WTC11 (cell line): ENCODE measurements around the gene SH3PXD2A. TPM values are rescaled to one million over a fixed set of nuclear protein-coding genes. Genes with fewer than 3 reads are reported as not detected.

Source experiments
- ATAC-seq: fragments of 200-7000 bp; cut with Tn5 transposase; 2 replicates; pipeline ENCODE4 v1.10.0; 2021; ENCODE audit warnings: mild to moderate bottlenecking, moderate library complexity
- CTCF ChIA-PET: fragments of 300-600 bp; sonication (Branson Sonifier 250); formaldehyde crosslinking; loops from one replicate; lab custom pipeline; 2021; ENCODE audit warnings: antibody characterized with exemption; lab: Charles Lee
- POLR2A ChIA-PET: fragments of 350-600 bp; sonication (Branson Sonifier 250); formaldehyde crosslinking; loops from one replicate; lab custom pipeline; 2021; ENCODE audit warnings: antibody characterized with exemption; lab: Charles Lee
- DNase-seq: peaks from one replicate; pipeline ENCODE4 v3.0.0; 2021; ENCODE audit warnings: low spot score
- H3K27ac Mint-ChIP-seq: 2 replicates; pipeline ENCODE4 v1.8.0; 2021; ENCODE audit warnings: mixed read lengths
- H3K27me3 Mint-ChIP-seq: 2 replicates; pipeline ENCODE4 v1.8.0; 2021; ENCODE audit warnings: low read depth, mild to moderate bottlenecking, moderate library complexity, mixed read lengths
- H3K36me3 Mint-ChIP-seq: 2 replicates; pipeline ENCODE4 v1.8.0; 2021; ENCODE audit warnings: mixed read lengths
- H3K4me1 Mint-ChIP-seq: 2 replicates; pipeline ENCODE4 v1.8.0; 2022; ENCODE audit warnings: mixed read lengths
- H3K4me3 Mint-ChIP-seq: 2 replicates; pipeline ENCODE4 v1.8.0; 2021; ENCODE audit warnings: mild to moderate bottlenecking, moderate library complexity, mixed read lengths
- H3K9me3 Mint-ChIP-seq: 2 replicates; pipeline ENCODE4 v1.8.0; 2021; ENCODE audit warnings: mixed read lengths
- CREB1 ChIP-seq: sonication (generic); formaldehyde crosslinking; IDR thresholded peaks from 2 replicates; pipeline ENCODE4 v1.8.0; 2023; ENCODE audit warnings: mild to moderate bottlenecking, missing genetic modification reagents
- EMX1 ChIP-seq: fragments of 250-450 bp; sonication (Bioruptor Pico); IDR thresholded peaks from 2 replicates; pipeline ENCODE4 v1.8.0; 2021; ENCODE audit warnings: mild to moderate bottlenecking
- FOXK1 ChIP-seq: sonication (generic); formaldehyde crosslinking; IDR thresholded peaks from 2 replicates; pipeline ENCODE4 v1.8.0; 2022; ENCODE audit warnings: mild to moderate bottlenecking, moderate library complexity, missing genetic modification reagents
- FOXP1 ChIP-seq: sonication (generic); formaldehyde crosslinking; IDR thresholded peaks from 2 replicates; pipeline ENCODE4 v1.8.0; 2022; ENCODE audit warnings: missing genetic modification reagents, mild to moderate bottlenecking, moderate library complexity, borderline replicate concordance
- GRHL2 ChIP-seq: fragments of 250-450 bp; sonication (Bioruptor Pico); IDR thresholded peaks from 2 replicates; pipeline ENCODE4 v1.8.0; 2022; ENCODE audit warnings: mild to moderate bottlenecking, moderate library complexity; ENCODE audit not compliant: insufficient replicate concordance, severe bottlenecking
- HMGA2 ChIP-seq: fragments of 250-450 bp; sonication (Bioruptor Pico); IDR thresholded peaks from 2 replicates; pipeline ENCODE4 v1.4.0; 2021; ENCODE audit warnings: mild to moderate bottlenecking, moderate library complexity
- NFYB ChIP-seq: sonication (generic); formaldehyde crosslinking; conservative IDR thresholded peaks from 2 replicates; pipeline ENCODE4 v1.8.0; 2022; ENCODE audit warnings: low read depth, missing genetic modification reagents
- NR2C2 ChIP-seq: sonication (generic); formaldehyde crosslinking; IDR thresholded peaks from 2 replicates; pipeline ENCODE4 v1.8.0; 2022; ENCODE audit warnings: mild to moderate bottlenecking, missing genetic modification reagents
- OVOL2 ChIP-seq: fragments of 250-450 bp; sonication (Bioruptor Pico); IDR thresholded peaks from 2 replicates; pipeline ENCODE4 v1.9.0; 2021; ENCODE audit warnings: mild to moderate bottlenecking, borderline replicate concordance
- SMAD3 ChIP-seq: sonication (generic); formaldehyde crosslinking; IDR thresholded peaks from 2 replicates; pipeline ENCODE4 v1.8.0; 2022; ENCODE audit warnings: missing genetic modification reagents, mild to moderate bottlenecking, borderline replicate concordance
- TEAD4 ChIP-seq: sonication (generic); formaldehyde crosslinking; IDR thresholded peaks from 2 replicates; pipeline ENCODE4 v1.8.0; 2022; ENCODE audit warnings: mild to moderate bottlenecking, missing genetic modification reagents
- TP53 ChIP-seq: sonication (generic); formaldehyde crosslinking; IDR thresholded peaks from 2 replicates; pipeline ENCODE4 v1.8.1; 2023; ENCODE audit warnings: mild to moderate bottlenecking, missing genetic modification reagents
- ZBTB21 ChIP-seq: sonication (generic); formaldehyde crosslinking; IDR thresholded peaks from 2 replicates; pipeline ENCODE4 v1.8.1; 2023; ENCODE audit warnings: mild to moderate bottlenecking, missing genetic modification reagents, borderline replicate concordance
- total RNA-seq: library from RNA; stranded (reverse); gene quantifications from 3 replicates; pipeline ENCODE4 v1.2.3, GENCODE V29; 2021
- TF ChIP-seq, protein P1 (sequence below): sonication (generic); formaldehyde crosslinking; IDR thresholded peaks from 2 replicates; pipeline ENCODE4 v1.8.0; 2022; ENCODE audit warnings: mild to moderate bottlenecking, missing genetic modification reagents
- TF ChIP-seq, protein P2 (sequence below): sonication (generic); formaldehyde crosslinking; IDR thresholded peaks from 2 replicates; pipeline ENCODE4 v1.8.1; 2022; ENCODE audit warnings: low read depth, missing genetic modification reagents, borderline replicate concordance
- TF ChIP-seq, protein P3 (sequence below): sonication (generic); formaldehyde crosslinking; IDR thresholded peaks from 2 replicates; pipeline ENCODE4 v1.8.1; 2023; ENCODE audit warnings: mild to moderate bottlenecking, missing genetic modification reagents, moderate library complexity
- TF ChIP-seq, protein P4 (sequence below): fragments of 250-450 bp; sonication (Bioruptor Pico); IDR thresholded peaks from 2 replicates; pipeline ENCODE4 v1.9.0; 2021; ENCODE audit warnings: moderate library complexity, mild to moderate bottlenecking, inconsistent platforms, borderline replicate concordance
- TF ChIP-seq, protein P5 (sequence below): sonication (generic); formaldehyde crosslinking; IDR thresholded peaks from 2 replicates; pipeline ENCODE4 v1.8.0; 2023; ENCODE audit warnings: missing genetic modification reagents
- TF ChIP-seq, protein P6 (sequence below): sonication (generic); formaldehyde crosslinking; IDR thresholded peaks from 2 replicates; pipeline ENCODE4 v1.8.1; 2022; ENCODE audit warnings: missing genetic modification reagents, borderline replicate concordance

SH3PXD2A gene
- total RNA-seq, 1 experiment from 2014 or later: 15.7 TPM

DNA sequence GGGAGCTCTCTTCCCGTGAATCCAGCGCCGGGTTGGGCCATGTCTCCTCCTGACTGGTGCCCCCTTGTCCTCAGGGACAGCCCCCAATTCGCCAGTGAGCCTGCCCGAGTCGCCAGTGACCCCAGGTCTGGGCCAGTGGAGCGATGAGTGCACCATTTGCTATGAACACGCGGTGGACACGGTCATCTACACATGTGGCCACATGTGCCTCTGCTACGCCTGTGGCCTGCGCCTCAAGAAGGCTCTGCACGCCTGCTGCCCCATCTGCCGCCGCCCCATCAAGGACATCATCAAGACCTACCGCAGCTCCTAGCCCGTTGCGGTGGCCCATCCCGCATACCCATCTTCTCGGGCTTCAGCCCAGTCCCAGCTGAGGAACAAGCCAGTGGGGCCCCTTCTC, 265.3 kb downstream of the SH3PXD2A start (continued):
- TF ChIP-seq TEAD4 (CRISPR knock-in tag): no peak
- no peak for TF ChIP-seq ZBTB21 (CRISPR knock-in tag)

DNA sequence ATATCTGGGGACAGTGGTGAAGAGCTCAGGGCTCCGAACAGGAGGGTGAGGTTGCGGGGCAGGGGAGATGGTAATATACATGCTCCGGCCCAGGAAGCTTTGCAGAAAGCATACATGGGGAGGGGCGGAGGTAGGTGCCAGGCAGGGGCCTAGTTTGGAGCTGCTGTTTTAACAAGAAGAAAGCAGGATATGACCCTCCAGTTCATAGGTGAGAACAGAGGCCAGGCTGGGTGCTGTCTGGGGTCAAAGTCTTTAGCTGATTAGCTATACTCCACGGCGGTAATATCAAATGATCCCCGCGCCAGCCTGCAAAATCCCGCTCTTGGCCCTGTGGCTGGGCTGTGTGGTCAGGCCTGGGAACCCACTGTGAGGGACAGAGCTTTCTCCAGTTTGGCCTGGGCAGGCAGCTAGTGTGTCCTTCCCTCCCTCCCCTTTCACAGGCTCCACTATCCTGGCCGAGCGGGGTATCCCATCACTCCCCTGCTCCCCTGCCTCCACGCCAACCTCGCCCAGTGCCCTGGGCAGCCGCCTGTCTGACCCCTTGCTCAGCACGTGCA, 266.2 kb downstream of the SH3PXD2A start:
- no peak overlapping the region for H3K27ac Mint-ChIP-seq
- H3K9me3 Mint-ChIP-seq: peaks cover 6% of the 10 kb centered on the region; the same call in 1 of the 2 replicates
- no peak for ATAC-seq
- CTCF ChIA-PET: interaction anchor here (0.7 to 5.3 kb wide), 8 partner anchors 9 to 110 kb away, joined by 3 to 49 read pairs (median 8); no protein-coding TSS in a partner anchor
- DNase-seq: no peak
- H3K4me1 Mint-ChIP-seq: no peaks in the 10 kb centered on the region
- POLR2A ChIA-PET: interaction anchor here (0.7 kb wide), 1 partner anchor 311 kb away, joined by 3 read pairs; no protein-coding TSS in a partner anchor
- peaks cover 23% of the 10 kb centered on the region for H3K27me3 Mint-ChIP-seq
- H3K4me3 Mint-ChIP-seq: no peak overlapping the region
- H3K36me3 Mint-ChIP-seq: no peaks in the 10 kb centered on the region
- TF ChIP-seq EMX1 (CRISPR knock-in tag): no peak
- TF ChIP-seq, protein P1, sequence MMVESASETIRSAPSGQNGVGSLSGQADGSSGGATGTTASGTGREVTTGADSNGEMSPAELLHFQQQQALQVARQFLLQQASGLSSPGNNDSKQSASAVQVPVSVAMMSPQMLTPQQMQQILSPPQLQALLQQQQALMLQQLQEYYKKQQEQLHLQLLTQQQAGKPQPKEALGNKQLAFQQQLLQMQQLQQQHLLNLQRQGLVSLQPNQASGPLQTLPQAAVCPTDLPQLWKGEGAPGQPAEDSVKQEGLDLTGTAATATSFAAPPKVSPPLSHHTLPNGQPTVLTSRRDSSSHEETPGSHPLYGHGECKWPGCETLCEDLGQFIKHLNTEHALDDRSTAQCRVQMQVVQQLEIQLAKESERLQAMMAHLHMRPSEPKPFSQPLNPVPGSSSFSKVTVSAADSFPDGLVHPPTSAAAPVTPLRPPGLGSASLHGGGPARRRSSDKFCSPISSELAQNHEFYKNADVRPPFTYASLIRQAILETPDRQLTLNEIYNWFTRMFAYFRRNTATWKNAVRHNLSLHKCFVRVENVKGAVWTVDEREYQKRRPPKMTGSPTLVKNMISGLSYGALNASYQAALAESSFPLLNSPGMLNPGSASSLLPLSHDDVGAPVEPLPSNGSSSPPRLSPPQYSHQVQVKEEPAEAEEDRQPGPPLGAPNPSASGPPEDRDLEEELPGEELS (CRISPR knock-in tag): no peak
- TF ChIP-seq FOXK1: no peak
- TF ChIP-seq CREB1 (CRISPR knock-in tag): no peak
- TF ChIP-seq, protein P2, sequence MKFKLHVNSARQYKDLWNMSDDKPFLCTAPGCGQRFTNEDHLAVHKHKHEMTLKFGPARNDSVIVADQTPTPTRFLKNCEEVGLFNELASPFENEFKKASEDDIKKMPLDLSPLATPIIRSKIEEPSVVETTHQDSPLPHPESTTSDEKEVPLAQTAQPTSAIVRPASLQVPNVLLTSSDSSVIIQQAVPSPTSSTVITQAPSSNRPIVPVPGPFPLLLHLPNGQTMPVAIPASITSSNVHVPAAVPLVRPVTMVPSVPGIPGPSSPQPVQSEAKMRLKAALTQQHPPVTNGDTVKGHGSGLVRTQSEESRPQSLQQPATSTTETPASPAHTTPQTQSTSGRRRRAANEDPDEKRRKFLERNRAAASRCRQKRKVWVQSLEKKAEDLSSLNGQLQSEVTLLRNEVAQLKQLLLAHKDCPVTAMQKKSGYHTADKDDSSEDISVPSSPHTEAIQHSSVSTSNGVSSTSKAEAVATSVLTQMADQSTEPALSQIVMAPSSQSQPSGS: no peak
- TF ChIP-seq, protein P3, sequence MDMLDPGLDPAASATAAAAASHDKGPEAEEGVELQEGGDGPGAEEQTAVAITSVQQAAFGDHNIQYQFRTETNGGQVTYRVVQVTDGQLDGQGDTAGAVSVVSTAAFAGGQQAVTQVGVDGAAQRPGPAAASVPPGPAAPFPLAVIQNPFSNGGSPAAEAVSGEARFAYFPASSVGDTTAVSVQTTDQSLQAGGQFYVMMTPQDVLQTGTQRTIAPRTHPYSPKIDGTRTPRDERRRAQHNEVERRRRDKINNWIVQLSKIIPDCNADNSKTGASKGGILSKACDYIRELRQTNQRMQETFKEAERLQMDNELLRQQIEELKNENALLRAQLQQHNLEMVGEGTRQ (CRISPR knock-in tag): no peak
- TF ChIP-seq SMAD3 (CRISPR knock-in tag): no peak
- TF ChIP-seq, protein P4, sequence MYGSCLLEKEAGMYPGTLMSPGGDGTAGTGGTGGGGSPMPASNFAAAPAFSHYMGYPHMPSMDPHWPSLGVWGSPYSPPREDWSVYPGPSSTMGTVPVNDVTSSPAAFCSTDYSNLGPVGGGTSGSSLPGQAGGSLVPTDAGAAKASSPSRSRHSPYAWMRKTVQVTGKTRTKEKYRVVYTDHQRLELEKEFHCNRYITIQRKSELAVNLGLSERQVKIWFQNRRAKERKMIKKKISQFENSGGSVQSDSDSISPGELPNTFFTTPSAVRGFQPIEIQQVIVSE (CRISPR knock-in tag): no peak
- no peak for TF ChIP-seq HMGA2 (CRISPR knock-in tag)
- no peak for TF ChIP-seq FOXP1 (CRISPR knock-in tag)
- TF ChIP-seq, protein P5, sequence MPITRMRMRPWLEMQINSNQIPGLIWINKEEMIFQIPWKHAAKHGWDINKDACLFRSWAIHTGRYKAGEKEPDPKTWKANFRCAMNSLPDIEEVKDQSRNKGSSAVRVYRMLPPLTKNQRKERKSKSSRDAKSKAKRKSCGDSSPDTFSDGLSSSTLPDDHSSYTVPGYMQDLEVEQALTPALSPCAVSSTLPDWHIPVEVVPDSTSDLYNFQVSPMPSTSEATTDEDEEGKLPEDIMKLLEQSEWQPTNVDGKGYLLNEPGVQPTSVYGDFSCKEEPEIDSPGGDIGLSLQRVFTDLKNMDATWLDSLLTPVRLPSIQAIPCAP (CRISPR knock-in tag): no peak
- no peak for TF ChIP-seq NFYB (CRISPR knock-in tag)
- TF ChIP-seq NR2C2 (CRISPR knock-in tag): no peak
- TF ChIP-seq GRHL2 (CRISPR knock-in tag): no peak
- TF ChIP-seq, protein P6, sequence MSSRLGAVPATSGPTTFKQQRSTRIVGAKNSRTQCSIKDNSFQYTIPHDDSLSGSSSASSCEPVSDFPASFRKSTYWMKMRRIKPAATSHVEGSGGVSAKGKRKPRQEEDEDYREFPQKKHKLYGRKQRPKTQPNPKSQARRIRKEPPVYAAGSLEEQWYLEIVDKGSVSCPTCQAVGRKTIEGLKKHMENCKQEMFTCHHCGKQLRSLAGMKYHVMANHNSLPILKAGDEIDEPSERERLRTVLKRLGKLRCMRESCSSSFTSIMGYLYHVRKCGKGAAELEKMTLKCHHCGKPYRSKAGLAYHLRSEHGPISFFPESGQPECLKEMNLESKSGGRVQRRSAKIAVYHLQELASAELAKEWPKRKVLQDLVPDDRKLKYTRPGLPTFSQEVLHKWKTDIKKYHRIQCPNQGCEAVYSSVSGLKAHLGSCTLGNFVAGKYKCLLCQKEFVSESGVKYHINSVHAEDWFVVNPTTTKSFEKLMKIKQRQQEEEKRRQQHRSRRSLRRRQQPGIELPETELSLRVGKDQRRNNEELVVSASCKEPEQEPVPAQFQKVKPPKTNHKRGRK: no peak
- no peak for TF ChIP-seq OVOL2 (CRISPR knock-in tag)
- no peak for TF ChIP-seq TP53 (CRISPR knock-in tag)
